ENCODE results near the gene TAF10.

Gene TAF10

DNA sequence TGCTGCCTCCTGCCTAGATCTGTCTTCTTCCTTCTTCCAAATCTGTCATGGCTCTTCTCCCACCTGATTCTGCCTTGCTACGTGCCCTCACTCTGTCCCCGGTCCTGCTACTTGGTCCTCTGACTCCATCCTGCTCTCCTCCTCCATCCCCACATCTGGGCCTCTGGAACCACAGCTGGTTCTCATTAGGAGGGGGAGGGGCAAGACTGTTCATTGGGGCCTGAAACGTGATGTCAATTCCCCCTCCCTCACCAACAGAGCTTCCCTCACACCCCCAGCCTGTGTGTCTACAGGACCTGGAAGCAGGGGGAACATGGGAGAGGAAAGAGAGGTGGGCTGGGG, 34.5 kb upstream of the TAF10 start:
- Histone ChIP-seq H3K36me3 (peaks cover 8% of the 10 kb centered on the region), H3K27me3 (ENCODE audit: insufficient read depth, low read depth, severe bottlenecking) (no peaks in the 10 kb centered on the region), H3K4me3 (ENCODE audit: low read depth, low read length) (no peak overlapping the region), H3K9me3 (ENCODE audit: severe bottlenecking) (no peaks in the 10 kb centered on the region), H3K27ac (no peak overlapping the region)
- TF ChIP-seq, protein P1, sequence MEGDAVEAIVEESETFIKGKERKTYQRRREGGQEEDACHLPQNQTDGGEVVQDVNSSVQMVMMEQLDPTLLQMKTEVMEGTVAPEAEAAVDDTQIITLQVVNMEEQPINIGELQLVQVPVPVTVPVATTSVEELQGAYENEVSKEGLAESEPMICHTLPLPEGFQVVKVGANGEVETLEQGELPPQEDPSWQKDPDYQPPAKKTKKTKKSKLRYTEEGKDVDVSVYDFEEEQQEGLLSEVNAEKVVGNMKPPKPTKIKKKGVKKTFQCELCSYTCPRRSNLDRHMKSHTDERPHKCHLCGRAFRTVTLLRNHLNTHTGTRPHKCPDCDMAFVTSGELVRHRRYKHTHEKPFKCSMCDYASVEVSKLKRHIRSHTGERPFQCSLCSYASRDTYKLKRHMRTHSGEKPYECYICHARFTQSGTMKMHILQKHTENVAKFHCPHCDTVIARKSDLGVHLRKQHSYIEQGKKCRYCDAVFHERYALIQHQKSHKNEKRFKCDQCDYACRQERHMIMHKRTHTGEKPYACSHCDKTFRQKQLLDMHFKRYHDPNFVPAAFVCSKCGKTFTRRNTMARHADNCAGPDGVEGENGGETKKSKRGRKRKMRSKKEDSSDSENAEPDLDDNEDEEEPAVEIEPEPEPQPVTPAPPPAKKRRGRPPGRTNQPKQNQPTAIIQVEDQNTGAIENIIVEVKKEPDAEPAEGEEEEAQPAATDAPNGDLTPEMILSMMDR (IDR thresholded peaks at IDR 0.05; ENCODE audit: low read depth, low read length), result no peak
- no peak for DNase-seq

- TF ChIP-seq, protein P1 (IDR thresholded peaks at IDR 0.05; ENCODE audit: low read depth, low read length), result no peak
- no peak for DNase-seq
- Histone ChIP-seq H3K27ac (no peak overlapping the region), H3K36me3 (peaks cover 9% of the 10 kb centered on the region), H3K9me3 (ENCODE audit: severe bottlenecking) (no peaks in the 10 kb centered on the region), H3K27me3 (ENCODE audit: insufficient read depth, low read depth, severe bottlenecking) (no peaks in the 10 kb centered on the region), H3K4me3 (ENCODE audit: low read depth, low read length) (no peak overlapping the region)
These were observed 34.1 kb upstream of the TAF10 start for GRCh38 chr11:6646071-6646470.

GRCh38 chr11:6642957-6643356, 30.9 kb upstream of the TAF10 start:
- no peak overlapping the region for H3K4me3 ChIP-seq (ENCODE audit: low read depth, low read length)
- peaks cover 29% of the 10 kb centered on the region for H3K36me3 ChIP-seq
- no peaks in the 10 kb centered on the region for H3K27me3 ChIP-seq (ENCODE audit: insufficient read depth, low read depth, severe bottlenecking)
- TF ChIP-seq, protein P1 (IDR thresholded peaks at IDR 0.05; ENCODE audit: low read depth, low read length), result no peak
- H3K9me3 ChIP-seq (ENCODE audit: severe bottlenecking), result no peaks in the 10 kb centered on the region
- no peak for DNase-seq
- H3K27ac ChIP-seq, result no peak overlapping the region

DNA sequence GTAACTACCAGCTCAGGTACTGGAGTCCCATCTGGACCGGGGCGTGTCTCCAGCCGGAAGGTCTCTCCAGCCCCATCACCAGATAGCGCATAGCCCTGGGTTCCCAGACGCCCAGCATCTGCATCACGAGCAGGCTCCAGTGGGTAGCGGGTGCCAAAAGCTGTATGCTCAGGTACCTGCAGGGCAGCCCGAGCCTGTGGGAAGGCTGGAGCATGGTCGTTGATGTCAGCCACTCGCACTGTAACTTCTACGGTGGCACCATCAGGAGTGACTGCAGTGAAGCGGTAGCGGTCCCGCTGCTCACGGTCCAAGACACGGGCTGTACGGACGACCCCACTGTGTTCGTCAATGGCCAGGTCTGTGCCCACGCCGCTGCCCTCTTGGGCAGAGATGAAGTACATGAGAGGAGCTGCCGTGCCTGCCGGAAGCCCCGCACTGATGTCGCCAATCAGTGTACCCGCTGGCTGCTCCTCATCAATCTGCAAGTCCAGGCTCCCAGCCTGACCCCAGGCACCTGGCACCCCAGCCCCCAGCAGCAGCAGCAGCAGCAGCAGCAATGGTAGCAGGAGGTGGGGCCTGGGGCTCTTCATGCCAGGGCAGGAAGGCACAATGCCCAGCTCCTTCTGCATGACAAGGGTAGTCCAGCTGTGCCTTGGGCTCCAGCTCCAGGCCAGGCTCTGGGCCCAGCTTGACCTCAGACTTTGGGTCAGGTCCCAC, 29.1 kb upstream of the TAF10 start:
- Histone ChIP-seq H3K36me3 (peaks cover 29% of the 10 kb centered on the region), H3K4me3 (ENCODE audit: low read depth, low read length) (no peak overlapping the region), H3K9me3 (ENCODE audit: severe bottlenecking) (no peaks in the 10 kb centered on the region), H3K27ac (no peak overlapping the region), H3K27me3 (ENCODE audit: insufficient read depth, low read depth, severe bottlenecking) (no peaks in the 10 kb centered on the region)
- TF ChIP-seq, protein P1 (IDR thresholded peaks at IDR 0.05; ENCODE audit: low read depth, low read length), result no peak
- no peak for DNase-seq

- H3K27ac ChIP-seq, result no peak overlapping the region
- no peaks in the 10 kb centered on the region for H3K27me3 ChIP-seq (ENCODE audit: insufficient read depth, low read depth, severe bottlenecking)
- peaks cover 32% of the 10 kb centered on the region for H3K36me3 ChIP-seq
- DNase-seq, result no peak
- no peaks in the 10 kb centered on the region for H3K9me3 ChIP-seq (ENCODE audit: severe bottlenecking)
- TF ChIP-seq, protein P1 (IDR thresholded peaks at IDR 0.05; ENCODE audit: low read depth, low read length), result no peak
- H3K4me3 ChIP-seq (ENCODE audit: low read depth, low read length), result no peak overlapping the region
These were observed 28.3 kb upstream of the TAF10 start for GRCh38 chr11:6640036-6640984.

Measured in WERI-Rb-1 (cell line).